Inflammatory macrophage treated with lipopolysaccharide for 1 hour (primary cell): ENCODE results near the gene MTHFD1L.

ENCODE experiments used
- DNase-seq, 2 donors: peaks; one replicate each; pipeline ENCODE4 v3.0.0-alpha.2; 2020 to 2022

MTHFD1L gene

GRCh38 chr6:150899231-150899630, 33.7 kb downstream of the MTHFD1L start:
- no peak for DNase-seq

- no peak for DNase-seq
Measured at GRCh38 chr6:150900049-150900448, 34.5 kb downstream of the MTHFD1L start.

- DNase-seq: no peak
Measured at GRCh38 chr6:150902142-150902776, 36.8 kb downstream of the MTHFD1L start.

GRCh38 chr6:150905769-150906168, 40.3 kb downstream of the MTHFD1L start:
- DNase-seq: no peak

GRCh38 chr6:150906641-150907326, 41.3 kb downstream of the MTHFD1L start:
- DNase-seq: no peak

- no peak for DNase-seq
Measured at GRCh38 chr6:150907383-150907782, 41.9 kb downstream of the MTHFD1L start.

- DNase-seq: no peak
Measured at GRCh38 chr6:150908901-150909300, 43.4 kb downstream of the MTHFD1L start.

GRCh38 chr6:150910561-150910960, 45.1 kb downstream of the MTHFD1L start:
- DNase-seq: no peak

- no peak for DNase-seq
Measured at GRCh38 chr6:150914372-150914771, 48.9 kb downstream of the MTHFD1L start.

- no peak for DNase-seq
Measured at GRCh38 chr6:150915131-150915879, 49.8 kb downstream of the MTHFD1L start.

GRCh38 chr6:150915880-150916265, 50.4 kb downstream of the MTHFD1L start:
- no peak for DNase-seq

GRCh38 chr6:150919938-150920337, 54.4 kb downstream of the MTHFD1L start:
- DNase-seq: peak in 1 of 2 donors; percentile 8

GRCh38 chr6:150922137-150922536, 56.6 kb downstream of the MTHFD1L start:
- no peak for DNase-seq

GRCh38 chr6:150924808-150925589, 59.5 kb downstream of the MTHFD1L start:
- peak; percentile 12 to 28 for DNase-seq

- DNase-seq: no peak
Measured at GRCh38 chr6:150925590-150925928, 60.1 kb downstream of the MTHFD1L start.

- no peak for DNase-seq
Measured at GRCh38 chr6:150925976-150926375, 60.5 kb downstream of the MTHFD1L start.

- no peak for DNase-seq
Measured at GRCh38 chr6:150928882-150929281, 63.4 kb downstream of the MTHFD1L start.

GRCh38 chr6:150929416-150929815, 63.9 kb downstream of the MTHFD1L start:
- no peak for DNase-seq

GRCh38 chr6:150930841-150931240, 65.3 kb downstream of the MTHFD1L start:
- no peak for DNase-seq

- DNase-seq: no peak
Measured at GRCh38 chr6:150931405-150931804, 65.9 kb downstream of the MTHFD1L start.

GRCh38 chr6:150932996-150933395, 67.5 kb downstream of the MTHFD1L start:
- DNase-seq: no peak

- no peak for DNase-seq
Measured at GRCh38 chr6:150934380-150934779, 68.9 kb downstream of the MTHFD1L start.

- no peak for DNase-seq
Measured at GRCh38 chr6:150936021-150936555, 70.6 kb downstream of the MTHFD1L start.
